ENCODE measurements around the gene ELK1. TPM values are rescaled to one million over a fixed set of nuclear protein-coding genes. Genes with fewer than 3 reads are reported as not detected.

Gene ELK1
- total and polyA plus RNA-seq, 2 of the 8 experiments (the other 6 are each of a cell fraction or from before 2014, with no cell fraction given): 31.9 to 42.2 TPM

- TF ChIP-seq, protein P1, sequence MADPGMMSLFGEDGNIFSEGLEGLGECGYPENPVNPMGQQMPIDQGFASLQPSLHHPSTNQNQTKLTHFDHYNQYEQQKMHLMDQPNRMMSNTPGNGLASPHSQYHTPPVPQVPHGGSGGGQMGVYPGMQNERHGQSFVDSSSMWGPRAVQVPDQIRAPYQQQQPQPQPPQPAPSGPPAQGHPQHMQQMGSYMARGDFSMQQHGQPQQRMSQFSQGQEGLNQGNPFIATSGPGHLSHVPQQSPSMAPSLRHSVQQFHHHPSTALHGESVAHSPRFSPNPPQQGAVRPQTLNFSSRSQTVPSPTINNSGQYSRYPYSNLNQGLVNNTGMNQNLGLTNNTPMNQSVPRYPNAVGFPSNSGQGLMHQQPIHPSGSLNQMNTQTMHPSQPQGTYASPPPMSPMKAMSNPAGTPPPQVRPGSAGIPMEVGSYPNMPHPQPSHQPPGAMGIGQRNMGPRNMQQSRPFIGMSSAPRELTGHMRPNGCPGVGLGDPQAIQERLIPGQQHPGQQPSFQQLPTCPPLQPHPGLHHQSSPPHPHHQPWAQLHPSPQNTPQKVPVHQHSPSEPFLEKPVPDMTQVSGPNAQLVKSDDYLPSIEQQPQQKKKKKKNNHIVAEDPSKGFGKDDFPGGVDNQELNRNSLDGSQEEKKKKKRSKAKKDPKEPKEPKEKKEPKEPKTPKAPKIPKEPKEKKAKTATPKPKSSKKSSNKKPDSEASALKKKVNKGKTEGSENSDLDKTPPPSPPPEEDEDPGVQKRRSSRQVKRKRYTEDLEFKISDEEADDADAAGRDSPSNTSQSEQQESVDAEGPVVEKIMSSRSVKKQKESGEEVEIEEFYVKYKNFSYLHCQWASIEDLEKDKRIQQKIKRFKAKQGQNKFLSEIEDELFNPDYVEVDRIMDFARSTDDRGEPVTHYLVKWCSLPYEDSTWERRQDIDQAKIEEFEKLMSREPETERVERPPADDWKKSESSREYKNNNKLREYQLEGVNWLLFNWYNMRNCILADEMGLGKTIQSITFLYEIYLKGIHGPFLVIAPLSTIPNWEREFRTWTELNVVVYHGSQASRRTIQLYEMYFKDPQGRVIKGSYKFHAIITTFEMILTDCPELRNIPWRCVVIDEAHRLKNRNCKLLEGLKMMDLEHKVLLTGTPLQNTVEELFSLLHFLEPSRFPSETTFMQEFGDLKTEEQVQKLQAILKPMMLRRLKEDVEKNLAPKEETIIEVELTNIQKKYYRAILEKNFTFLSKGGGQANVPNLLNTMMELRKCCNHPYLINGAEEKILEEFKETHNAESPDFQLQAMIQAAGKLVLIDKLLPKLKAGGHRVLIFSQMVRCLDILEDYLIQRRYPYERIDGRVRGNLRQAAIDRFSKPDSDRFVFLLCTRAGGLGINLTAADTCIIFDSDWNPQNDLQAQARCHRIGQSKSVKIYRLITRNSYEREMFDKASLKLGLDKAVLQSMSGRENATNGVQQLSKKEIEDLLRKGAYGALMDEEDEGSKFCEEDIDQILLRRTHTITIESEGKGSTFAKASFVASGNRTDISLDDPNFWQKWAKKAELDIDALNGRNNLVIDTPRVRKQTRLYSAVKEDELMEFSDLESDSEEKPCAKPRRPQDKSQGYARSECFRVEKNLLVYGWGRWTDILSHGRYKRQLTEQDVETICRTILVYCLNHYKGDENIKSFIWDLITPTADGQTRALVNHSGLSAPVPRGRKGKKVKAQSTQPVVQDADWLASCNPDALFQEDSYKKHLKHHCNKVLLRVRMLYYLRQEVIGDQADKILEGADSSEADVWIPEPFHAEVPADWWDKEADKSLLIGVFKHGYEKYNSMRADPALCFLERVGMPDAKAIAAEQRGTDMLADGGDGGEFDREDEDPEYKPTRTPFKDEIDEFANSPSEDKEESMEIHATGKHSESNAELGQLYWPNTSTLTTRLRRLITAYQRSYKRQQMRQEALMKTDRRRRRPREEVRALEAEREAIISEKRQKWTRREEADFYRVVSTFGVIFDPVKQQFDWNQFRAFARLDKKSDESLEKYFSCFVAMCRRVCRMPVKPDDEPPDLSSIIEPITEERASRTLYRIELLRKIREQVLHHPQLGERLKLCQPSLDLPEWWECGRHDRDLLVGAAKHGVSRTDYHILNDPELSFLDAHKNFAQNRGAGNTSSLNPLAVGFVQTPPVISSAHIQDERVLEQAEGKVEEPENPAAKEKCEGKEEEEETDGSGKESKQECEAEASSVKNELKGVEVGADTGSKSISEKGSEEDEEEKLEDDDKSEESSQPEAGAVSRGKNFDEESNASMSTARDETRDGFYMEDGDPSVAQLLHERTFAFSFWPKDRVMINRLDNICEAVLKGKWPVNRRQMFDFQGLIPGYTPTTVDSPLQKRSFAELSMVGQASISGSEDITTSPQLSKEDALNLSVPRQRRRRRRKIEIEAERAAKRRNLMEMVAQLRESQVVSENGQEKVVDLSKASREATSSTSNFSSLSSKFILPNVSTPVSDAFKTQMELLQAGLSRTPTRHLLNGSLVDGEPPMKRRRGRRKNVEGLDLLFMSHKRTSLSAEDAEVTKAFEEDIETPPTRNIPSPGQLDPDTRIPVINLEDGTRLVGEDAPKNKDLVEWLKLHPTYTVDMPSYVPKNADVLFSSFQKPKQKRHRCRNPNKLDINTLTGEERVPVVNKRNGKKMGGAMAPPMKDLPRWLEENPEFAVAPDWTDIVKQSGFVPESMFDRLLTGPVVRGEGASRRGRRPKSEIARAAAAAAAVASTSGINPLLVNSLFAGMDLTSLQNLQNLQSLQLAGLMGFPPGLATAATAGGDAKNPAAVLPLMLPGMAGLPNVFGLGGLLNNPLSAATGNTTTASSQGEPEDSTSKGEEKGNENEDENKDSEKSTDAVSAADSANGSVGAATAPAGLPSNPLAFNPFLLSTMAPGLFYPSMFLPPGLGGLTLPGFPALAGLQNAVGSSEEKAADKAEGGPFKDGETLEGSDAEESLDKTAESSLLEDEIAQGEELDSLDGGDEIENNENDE (IDR thresholded peaks at IDR 0.05; ENCODE audit: insufficient replicate concordance, low read length): no peak
- TF ChIP-seq SAP30 (IDR thresholded peaks at IDR 0.05; ENCODE audit: insufficient read depth, insufficient replicate concordance, low read length) (no peak), MAFK (IDR thresholded peaks at IDR 0.05; ENCODE audit: low read depth, low read length) (no peak), ASH2L (IDR thresholded peaks at IDR 0.05; ENCODE audit: low read length) (no peak), JUND (IDR thresholded peaks at IDR 0.05; ENCODE audit: low read length) (no peak)
These were observed 3.7 kb downstream of the ELK1 start (continued) for GRCh38 chrX:47646636-47647035.

All from H1 (cell line).